PFSK-1 (cell line): ENCODE measurements around the gene HIPK2.

Experiments used
- FOXP2 ChIP-seq: optimal IDR thresholded peaks from 2 replicates; pipeline ENCODE3; 2011; ENCODE audit warnings: borderline replicate concordance, control low read depth, inconsistent platforms; ENCODE audit not compliant: insufficient read depth; ENCODE audit errors: extremely low read length, extremely low read depth
- POLR2AphosphoS5 ChIP-seq: IDR thresholded peaks from 2 replicates; pipeline ENCODE4 v1.6.1; 2012; ENCODE audit warnings: low read depth, mild to moderate bottlenecking, control low read depth, low read length, moderate library complexity
- TAF1 ChIP-seq: IDR thresholded peaks from 2 replicates; pipeline ENCODE4 v1.6.1; 2012; ENCODE audit warnings: low read length, control low read depth, borderline replicate concordance; ENCODE audit not compliant: insufficient read depth
- TF ChIP-seq, protein P1 (sequence below), 2 experiments: IDR thresholded peaks; 2 replicates each; pipeline versions ENCODE4 v1.6.1 to v1.8.0; 2011 to 2012; ENCODE audit warnings: low read depth in 2 of 2, low read length in 2 of 2, control low read depth in 1 of 2, inconsistent platforms in 1 of 2, mild to moderate bottlenecking in 1 of 2, moderate library complexity in 1 of 2; ENCODE audit not compliant: insufficient read depth in 1 of 2

DNA sequence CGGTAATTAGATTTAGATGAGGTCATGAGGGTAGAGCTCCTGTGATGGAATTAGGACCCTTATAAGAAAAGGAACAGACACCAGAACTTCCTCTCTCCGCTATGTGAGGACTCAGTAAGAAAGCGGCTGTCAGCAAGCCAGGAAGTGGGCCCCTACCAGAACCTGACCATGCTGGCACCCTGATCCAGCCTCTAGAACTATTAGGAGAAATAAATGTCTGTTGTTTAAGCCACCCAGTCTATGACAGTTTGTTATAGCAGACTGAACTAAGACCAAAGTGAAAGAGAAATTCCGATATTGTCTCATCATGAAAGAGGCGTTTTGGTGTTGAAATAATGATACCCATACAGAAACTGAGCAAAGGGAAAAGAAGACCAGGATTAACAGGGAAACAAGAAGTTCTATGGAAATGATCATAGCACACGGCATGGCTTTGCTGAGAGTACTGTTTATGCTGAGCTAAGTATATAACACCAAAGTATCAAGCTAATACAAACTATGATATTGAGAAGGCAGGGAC, 245.1 kb downstream of the HIPK2 start:
- TF ChIP-seq POLR2AphosphoS5 (no peak), TAF1 (no peak), FOXP2 (no peak)
- TF ChIP-seq, protein P1, sequence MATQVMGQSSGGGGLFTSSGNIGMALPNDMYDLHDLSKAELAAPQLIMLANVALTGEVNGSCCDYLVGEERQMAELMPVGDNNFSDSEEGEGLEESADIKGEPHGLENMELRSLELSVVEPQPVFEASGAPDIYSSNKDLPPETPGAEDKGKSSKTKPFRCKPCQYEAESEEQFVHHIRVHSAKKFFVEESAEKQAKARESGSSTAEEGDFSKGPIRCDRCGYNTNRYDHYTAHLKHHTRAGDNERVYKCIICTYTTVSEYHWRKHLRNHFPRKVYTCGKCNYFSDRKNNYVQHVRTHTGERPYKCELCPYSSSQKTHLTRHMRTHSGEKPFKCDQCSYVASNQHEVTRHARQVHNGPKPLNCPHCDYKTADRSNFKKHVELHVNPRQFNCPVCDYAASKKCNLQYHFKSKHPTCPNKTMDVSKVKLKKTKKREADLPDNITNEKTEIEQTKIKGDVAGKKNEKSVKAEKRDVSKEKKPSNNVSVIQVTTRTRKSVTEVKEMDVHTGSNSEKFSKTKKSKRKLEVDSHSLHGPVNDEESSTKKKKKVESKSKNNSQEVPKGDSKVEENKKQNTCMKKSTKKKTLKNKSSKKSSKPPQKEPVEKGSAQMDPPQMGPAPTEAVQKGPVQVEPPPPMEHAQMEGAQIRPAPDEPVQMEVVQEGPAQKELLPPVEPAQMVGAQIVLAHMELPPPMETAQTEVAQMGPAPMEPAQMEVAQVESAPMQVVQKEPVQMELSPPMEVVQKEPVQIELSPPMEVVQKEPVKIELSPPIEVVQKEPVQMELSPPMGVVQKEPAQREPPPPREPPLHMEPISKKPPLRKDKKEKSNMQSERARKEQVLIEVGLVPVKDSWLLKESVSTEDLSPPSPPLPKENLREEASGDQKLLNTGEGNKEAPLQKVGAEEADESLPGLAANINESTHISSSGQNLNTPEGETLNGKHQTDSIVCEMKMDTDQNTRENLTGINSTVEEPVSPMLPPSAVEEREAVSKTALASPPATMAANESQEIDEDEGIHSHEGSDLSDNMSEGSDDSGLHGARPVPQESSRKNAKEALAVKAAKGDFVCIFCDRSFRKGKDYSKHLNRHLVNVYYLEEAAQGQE (IDR thresholded peaks at IDR 0.05; ENCODE audit: insufficient read depth in 1 of 2, low read depth in 2 of 2, low read length in 2 of 2), result no peak
